Large intestine (tissue), 3 donors: ENCODE data around the gene HRH4. TPM values are rescaled to one million over a fixed set of nuclear protein-coding genes. Genes with fewer than 3 reads are reported as not detected.

ENCODE experiments used
- DNase-seq, 2 donors: peaks; one replicate each; pipeline versions ENCODE4 v3.0.0 to v3.0.0-alpha.2; 2013
- H3K27ac ChIP-seq: one replicate; pipeline ENCODE4 v1.5.1; 2013; ENCODE audit warnings: low read length
- H3K27me3 ChIP-seq: 2 replicates; pipeline ENCODE4 v1.6.1; 2013; ENCODE audit warnings: low read length; ENCODE audit not compliant: control insufficient read depth, insufficient read depth
- H3K36me3 ChIP-seq: 2 replicates; pipeline ENCODE4 v1.6.1; 2013; ENCODE audit warnings: low read length; ENCODE audit not compliant: control insufficient read depth, insufficient read depth
- H3K4me1 ChIP-seq: one replicate; pipeline ENCODE4 v1.6.1; 2013; ENCODE audit warnings: low read length; ENCODE audit not compliant: control insufficient read depth, insufficient read depth
- H3K4me3 ChIP-seq: one replicate; pipeline ENCODE4 v1.5.1; 2013; ENCODE audit warnings: low read length
- H3K9me3 ChIP-seq: one replicate; pipeline ENCODE4 v1.6.1; 2013; ENCODE audit warnings: mild to moderate bottlenecking, low read depth, low read length, moderate library complexity; ENCODE audit not compliant: control insufficient read depth
- WGBS: methylation state at CpG from one replicate; pipeline ENCODE4 v1.1.5; 2013; ENCODE audit warnings: low lambda C conversion rate; ENCODE audit not compliant: insufficient coverage; 5-methylcytosine and 5-hydroxymethylcytosine counted together
- polyA plus RNA-seq: library from polyadenylated mRNA; unstranded; fragments of 120-200 nt; gene quantifications from one replicate; pipeline ENCODE4 v1.2.1, GENCODE V29; 2013

The HRH4 gene
- polyA plus RNA-seq, 1 donor = 0.19 TPM

- Histone ChIP-seq H3K4me1 (no peaks in the 10 kb centered on the region), H3K4me3 (no peak overlapping the region), H3K27me3 (no peaks in the 10 kb centered on the region), H3K27ac (no peak overlapping the region), H3K9me3 (no peaks in the 10 kb centered on the region), H3K36me3 (no peaks in the 10 kb centered on the region)
- no CpG with 5 or more reads among the region's 5 CpGs for WGBS
- DNase-seq = no peak
Observed at GRCh38 chr18:24462838-24463775, 2.7 kb downstream of the HRH4 start.

- H3K4me1 ChIP-seq = no peaks in the 10 kb centered on the region
- 83% methylated on average over 1 of the region's 7 CpGs for WGBS
- H3K27me3 ChIP-seq = no peaks in the 10 kb centered on the region
- H3K36me3 ChIP-seq = no peaks in the 10 kb centered on the region
- no peak overlapping the region for H3K4me3 ChIP-seq
- H3K9me3 ChIP-seq = no peaks in the 10 kb centered on the region
- no peak overlapping the region for H3K27ac ChIP-seq
- no peak for DNase-seq
Observed at GRCh38 chr18:24465486-24465885, 5.0 kb downstream of the HRH4 start.

GRCh38 chr18:24466771-24467170, 6.3 kb downstream of the HRH4 start:
- WGBS = no CpG with 5 or more reads among the region's 2 CpGs
- Histone ChIP-seq H3K4me1 (no peaks in the 10 kb centered on the region), H3K9me3 (no peaks in the 10 kb centered on the region), H3K36me3 (no peaks in the 10 kb centered on the region), H3K27ac (no peak overlapping the region), H3K27me3 (no peaks in the 10 kb centered on the region), H3K4me3 (no peak overlapping the region)
- DNase-seq = peak in 1 of 2 donors; percentile 8

DNA sequence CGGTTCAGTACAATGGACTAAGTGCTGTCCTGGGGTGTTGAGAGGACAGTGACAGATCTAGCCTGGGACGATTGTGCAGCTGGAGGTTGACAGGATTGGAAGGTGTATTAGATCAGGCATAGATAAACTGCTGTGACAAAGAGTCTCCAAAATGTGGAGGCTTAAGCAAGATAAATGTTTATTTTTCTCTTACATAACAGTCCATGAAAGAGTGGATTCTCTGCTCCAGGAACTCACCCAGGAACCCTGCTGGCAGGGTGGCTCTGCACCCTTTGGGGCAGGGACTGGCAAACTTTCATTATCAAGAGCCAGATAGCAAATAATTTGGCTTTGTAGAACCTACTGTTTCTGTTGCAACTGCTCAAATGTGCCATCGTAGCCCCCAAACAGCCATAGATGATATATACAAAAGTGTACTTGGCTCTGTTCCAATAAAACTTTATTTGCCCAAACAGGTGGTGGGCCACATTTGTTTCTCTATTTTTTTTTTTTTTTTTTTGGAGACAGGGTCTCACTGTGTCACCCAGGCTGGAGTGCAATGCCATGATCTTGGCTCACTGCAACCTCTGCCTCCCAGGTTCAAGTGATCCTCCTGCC, 9.7 kb downstream of the HRH4 start:
- no peaks in the 10 kb centered on the region for H3K27me3 ChIP-seq
- WGBS = no CpG with 5 or more reads among the region's 3 CpGs
- H3K9me3 ChIP-seq = no peaks in the 10 kb centered on the region
- no peak for DNase-seq
- no peak overlapping the region for H3K27ac ChIP-seq
- no peak overlapping the region for H3K4me3 ChIP-seq
- H3K36me3 ChIP-seq = no peaks in the 10 kb centered on the region
- H3K4me1 ChIP-seq = no peaks in the 10 kb centered on the region

DNA sequence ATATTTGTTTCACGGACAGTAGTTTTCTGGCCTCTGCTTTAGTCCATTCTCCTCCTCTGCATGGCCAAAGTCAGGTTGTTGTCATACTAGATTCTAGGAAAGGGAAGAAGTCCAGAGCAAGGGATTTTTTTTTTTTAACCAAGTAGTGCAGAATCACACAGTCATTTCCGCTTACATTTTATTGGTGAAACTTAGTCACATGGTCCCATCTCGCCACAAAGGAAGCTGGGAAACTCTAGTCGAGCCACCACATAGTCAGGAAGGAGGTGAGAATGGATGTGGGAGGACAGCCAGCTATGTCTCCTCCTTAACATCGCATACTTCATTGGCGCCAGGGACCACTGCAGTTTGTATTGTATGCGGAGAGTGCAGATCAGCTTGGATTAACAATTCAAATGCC, 10.4 kb downstream of the HRH4 start:
- Histone ChIP-seq H3K27ac (no peak overlapping the region), H3K4me1 (no peaks in the 10 kb centered on the region), H3K4me3 (no peak overlapping the region), H3K36me3 (no peaks in the 10 kb centered on the region), H3K9me3 (no peaks in the 10 kb centered on the region), H3K27me3 (no peaks in the 10 kb centered on the region)
- no peak for DNase-seq
- WGBS = no CpG with 5 or more reads among the region's 7 CpGs

- no peak for DNase-seq
- Histone ChIP-seq H3K4me1 (no peaks in the 10 kb centered on the region), H3K27ac (no peak overlapping the region), H3K36me3 (no peaks in the 10 kb centered on the region), H3K27me3 (no peaks in the 10 kb centered on the region), H3K4me3 (no peak overlapping the region), H3K9me3 (no peaks in the 10 kb centered on the region)
- no CpG with 5 or more reads among the region's 5 CpGs for WGBS
Observed at GRCh38 chr18:24472591-24472990, 12.2 kb downstream of the HRH4 start.

GRCh38 chr18:24474406-24474805, 14.0 kb downstream of the HRH4 start:
- DNase-seq = no peak
- H3K36me3 ChIP-seq = no peaks in the 10 kb centered on the region
- no peak overlapping the region for H3K27ac ChIP-seq
- no peaks in the 10 kb centered on the region for H3K27me3 ChIP-seq
- H3K4me3 ChIP-seq = no peak overlapping the region
- no peaks in the 10 kb centered on the region for H3K4me1 ChIP-seq
- WGBS = no CpG with 5 or more reads among the region's 2 CpGs
- no peaks in the 10 kb centered on the region for H3K9me3 ChIP-seq

DNA sequence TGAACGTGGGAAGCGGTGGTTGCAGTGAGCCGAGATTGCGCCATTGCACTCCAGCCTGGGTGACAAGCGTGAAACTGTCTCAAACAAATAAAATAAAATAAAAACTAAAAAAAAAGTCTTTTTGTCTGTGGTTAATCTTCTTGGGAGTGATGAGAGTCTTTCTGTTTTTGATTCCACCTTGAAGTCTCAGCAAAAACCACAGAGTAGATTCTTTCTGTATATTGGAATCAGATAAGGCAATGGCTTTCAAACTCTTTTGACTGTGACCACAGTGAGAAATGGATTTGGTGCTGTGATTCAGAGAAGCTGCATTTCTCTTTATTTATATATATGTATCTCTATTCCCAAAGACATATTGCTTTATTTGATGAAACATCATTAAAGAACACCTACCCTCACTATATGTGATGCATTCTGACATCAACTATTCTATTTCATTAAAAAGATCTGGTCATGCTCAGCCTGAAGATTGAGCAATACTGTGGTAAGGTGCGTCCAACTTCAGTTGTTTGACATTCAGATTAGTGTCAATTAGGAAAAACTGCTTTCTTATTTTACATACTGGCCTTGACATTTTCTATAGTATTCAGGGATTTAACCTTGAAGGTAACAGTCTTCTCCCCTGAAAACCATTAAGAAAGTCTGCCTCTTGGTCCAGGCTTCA, 15.6 kb downstream of the HRH4 start:
- Histone ChIP-seq H3K4me3 (no peak overlapping the region), H3K4me1 (no peaks in the 10 kb centered on the region), H3K27ac (no peak overlapping the region), H3K9me3 (no peaks in the 10 kb centered on the region), H3K27me3 (no peaks in the 10 kb centered on the region), H3K36me3 (no peaks in the 10 kb centered on the region)
- WGBS = no CpG with 5 or more reads among the region's 6 CpGs
- no peak for DNase-seq

DNA sequence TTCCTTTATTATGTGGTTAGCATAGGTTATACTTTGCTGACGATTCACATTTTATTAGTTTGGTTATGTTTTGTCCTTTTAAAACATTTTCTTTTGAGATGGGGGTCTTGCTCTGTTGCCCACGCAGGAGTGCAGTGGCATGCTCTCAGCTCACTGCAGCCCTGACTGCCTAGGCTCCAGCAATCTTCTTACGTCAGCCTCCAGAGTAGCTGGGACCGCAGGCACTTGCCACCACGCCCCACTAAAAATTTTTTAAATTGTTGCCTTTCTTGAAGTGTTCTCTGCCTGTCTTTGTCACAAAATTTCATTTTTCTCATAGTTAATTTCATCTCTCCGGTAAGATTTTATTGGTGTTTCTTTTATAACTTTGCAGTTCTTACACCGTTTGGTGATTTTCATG, 18.9 kb downstream of the HRH4 start:
- Histone ChIP-seq H3K36me3 (no peaks in the 10 kb centered on the region), H3K4me3 (no peak overlapping the region), H3K9me3 (no peaks in the 10 kb centered on the region), H3K27me3 (no peaks in the 10 kb centered on the region), H3K4me1 (no peaks in the 10 kb centered on the region), H3K27ac (no peak overlapping the region)
- DNase-seq = no peak
- WGBS = 100% methylated on average over 2 of the region's 7 CpGs

- Histone ChIP-seq H3K27ac (no peak overlapping the region), H3K27me3 (peaks cover 2% of the 10 kb centered on the region), H3K4me3 (no peak overlapping the region), H3K9me3 (no peaks in the 10 kb centered on the region), H3K4me1 (no peaks in the 10 kb centered on the region), H3K36me3 (no peaks in the 10 kb centered on the region)
- WGBS = no CpG with 5 or more reads among the region's 5 CpGs
- DNase-seq = no peak
Observed at GRCh38 chr18:24482821-24483220, 22.4 kb downstream of the HRH4 start.
